ENCODE measurements around the gene COG5.
A peak's percentile ranks its signal among the peaks of the same experiment; 100 is the strongest.

The COG5 gene

DNA sequence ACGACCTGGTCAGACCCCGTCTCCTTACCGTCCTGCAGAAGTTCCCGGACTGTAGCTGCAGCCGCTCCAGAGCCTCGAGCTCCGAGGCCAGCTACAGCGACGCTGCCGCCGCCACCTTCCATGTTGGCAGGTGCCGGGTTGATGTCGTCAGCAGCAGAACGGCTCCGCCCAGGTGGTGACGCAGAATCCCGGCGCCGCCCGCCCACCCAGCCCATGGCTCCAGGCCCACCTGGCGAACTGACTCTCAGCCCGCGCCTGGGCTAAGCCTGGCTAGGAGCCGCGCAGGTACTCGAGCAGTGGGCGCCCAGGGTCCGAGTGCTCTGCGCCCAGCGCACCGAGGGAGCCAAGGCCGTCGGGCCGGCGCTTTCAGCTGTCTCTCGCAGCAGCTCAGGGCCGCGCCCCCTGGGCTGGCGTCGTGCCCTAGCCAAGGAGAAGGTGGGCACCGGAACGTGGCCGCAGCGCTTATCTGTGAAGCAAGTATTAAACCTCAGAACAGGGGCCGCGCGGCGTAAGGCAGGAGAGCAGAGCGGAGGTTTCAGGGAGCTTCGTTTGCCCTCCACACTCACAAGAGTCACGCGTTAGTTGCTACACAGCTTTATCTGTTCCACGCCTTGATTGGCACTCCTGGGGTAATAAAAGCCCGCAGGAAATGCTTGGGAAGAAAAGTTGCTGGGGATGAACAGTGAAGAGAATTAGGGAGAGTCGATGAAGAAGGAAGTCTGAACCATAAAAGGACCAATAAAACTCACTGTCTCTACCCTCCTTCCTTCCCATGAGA is at the start of gene COG5, which contains the start of gene DUS4L:
Gene COG5, minus strand, starts transcription at position 146 of the 778 bp plus-strand sequence. Its CDS starts 24 bp downstream, at position 122.
Gene DUS4L, plus strand, starts transcription at position 197 of the 778 bp plus-strand sequence. CDS start 3,100 bp downstream, outside the sequence.
- peak; percentile 79 for DNase-seq (ENCODE audit: low spot score)

- no peak for DNase-seq (ENCODE audit: low spot score)
Observed at GRCh38 chr7:107613439-107613838, 49.7 kb upstream of the COG5 start.

DNA sequence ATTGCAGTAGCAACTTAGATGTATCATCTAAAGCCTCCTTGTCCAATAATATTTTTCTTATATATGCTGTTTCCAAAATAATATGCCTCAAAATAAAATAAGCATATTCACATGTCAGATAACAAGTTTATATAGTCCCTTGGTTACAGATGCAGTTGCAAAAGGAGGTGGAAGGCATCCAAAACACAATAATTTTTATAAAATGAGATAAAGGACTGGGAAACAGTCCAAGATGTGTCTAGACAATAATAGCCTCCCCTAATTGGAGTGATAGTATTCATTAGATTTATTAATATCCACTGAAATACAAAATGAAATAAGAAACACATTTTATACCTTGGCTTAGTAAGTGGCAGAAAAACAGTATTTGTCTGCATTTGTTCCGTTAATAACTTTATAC is 46.6 kb upstream of the COG5 start:
- DNase-seq (ENCODE audit: low spot score), result no peak

DNA sequence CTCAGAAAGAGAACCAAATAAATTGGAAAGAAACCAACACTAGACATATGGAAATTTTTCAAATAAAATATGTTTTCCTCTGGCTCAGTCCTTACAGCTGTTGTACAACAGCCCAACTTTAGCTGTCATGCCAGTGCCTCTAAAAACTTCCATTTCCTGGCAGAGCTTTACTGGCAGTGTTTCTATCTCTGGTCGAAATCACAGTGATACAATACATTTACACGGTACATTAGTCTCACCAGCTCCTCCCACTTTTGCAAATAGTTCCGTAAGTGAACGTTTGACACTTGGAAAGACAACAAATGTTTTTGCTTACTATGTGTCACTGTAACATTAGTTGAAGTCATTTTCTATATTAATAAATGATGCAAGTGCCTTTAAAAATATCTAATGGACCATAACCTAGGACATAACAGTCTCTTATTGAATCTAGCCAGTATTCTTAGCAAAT is 46.1 kb upstream of the COG5 start:
- no peak for DNase-seq (ENCODE audit: low spot score)

DNA sequence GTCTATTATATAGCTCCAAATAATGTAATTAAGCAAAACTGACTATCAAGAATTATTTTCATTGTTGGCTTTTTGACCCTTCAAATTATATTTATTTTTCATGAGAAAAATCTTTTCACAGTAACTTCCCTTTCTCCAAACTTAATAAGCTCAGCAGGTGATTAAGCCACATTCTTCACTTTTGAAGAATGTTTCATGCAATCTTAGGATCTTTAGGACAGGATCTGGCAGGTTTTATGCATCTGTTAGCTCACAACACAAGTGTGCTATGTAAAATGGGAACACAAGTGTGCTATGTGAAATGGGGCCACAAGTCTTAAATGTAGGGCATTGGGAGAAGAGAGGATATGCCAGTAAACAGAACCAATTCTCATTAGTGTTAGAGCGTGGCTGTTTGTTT is 42.6 kb upstream of the COG5 start:
- DNase-seq (ENCODE audit: low spot score), result no peak

DNA sequence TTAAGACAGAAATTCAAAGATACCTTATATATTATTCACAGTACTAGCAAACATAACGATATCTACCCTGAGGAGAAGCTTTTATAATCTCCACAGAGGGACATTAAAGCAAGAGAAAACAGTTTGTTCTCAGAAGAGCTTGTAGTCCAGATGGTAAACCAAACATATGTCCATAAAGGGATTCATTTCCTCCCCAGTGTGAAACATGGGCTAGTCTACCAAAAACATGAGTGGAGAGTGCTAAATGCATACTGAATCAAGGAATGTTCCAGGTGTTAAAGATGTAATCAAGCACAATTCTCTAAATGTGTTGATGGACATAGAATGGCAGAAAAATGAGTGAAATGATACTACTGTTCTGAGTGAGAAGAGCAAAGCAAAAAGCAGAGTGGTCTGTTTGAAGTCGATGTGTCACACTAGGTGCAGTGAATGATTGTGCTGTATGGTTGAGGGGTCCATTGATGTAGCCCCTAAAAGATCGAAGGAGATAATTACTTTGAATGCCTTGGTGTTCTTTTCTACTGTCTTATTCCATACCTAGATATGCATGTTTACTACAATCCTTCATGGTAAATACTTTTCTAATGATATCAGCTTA is 41.6 kb upstream of the COG5 start:
- no peak for DNase-seq (ENCODE audit: low spot score)

DNA sequence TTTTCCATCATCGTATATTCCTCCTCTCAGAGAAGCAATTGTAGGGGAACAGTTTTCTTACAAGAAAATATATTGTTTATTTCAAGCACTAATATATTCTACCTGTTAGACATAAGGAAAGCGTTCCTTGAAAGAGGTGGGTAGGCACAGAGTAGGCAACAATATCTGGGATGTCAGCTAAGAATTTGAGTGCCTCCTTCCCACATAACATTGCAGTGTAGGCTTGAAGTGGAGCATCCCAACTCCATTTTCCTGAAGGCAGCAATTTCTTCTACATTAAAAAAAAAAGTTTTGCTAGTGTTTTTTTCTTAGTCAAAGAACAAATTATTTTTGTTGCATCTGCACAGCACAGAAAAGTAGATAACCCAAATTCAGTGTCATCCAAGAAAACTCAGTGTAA is 37.1 kb upstream of the COG5 start:
- DNase-seq (ENCODE audit: low spot score), result no peak

DNA sequence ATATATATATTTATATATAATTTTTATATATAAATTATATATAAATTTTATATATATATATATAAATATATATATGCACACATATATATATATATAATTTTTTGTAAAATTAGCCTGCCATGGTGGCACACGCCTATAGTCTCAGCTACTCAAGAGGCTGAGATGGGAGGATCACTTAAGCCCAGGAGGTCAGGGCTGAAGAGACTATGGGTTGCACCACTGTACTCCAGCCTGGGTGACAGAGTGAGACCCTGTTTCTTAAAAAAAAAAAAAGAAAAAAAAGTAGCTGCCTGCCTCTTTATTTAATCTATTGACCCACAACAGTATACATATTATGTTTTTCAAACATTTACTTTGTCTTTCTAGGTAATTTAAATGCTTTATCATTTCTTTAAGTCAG is 35.5 kb upstream of the COG5 start:
- no peak for DNase-seq (ENCODE audit: low spot score)

GRCh38 chr7:107597953-107598352 is 34.2 kb upstream of the COG5 start:
- DNase-seq (ENCODE audit: low spot score), result no peak

DNA sequence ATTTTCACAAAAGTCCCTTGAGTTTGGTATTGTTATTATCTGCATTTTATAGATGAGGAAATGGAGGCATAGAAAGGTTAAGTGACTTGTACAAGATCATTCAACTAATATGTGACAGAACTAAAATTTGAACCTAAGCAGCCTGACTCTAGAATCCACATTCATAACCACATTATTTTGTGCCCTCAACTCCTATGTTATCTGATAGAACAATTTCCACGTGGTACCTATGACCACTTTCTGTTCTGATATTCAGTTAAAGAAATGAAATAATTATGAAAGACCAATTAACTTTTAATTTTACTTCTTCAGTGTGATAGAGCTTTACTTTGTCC is 33.8 kb upstream of the COG5 start:
- DNase-seq (ENCODE audit: low spot score), result no peak

- no peak for DNase-seq (ENCODE audit: low spot score)
Observed at GRCh38 chr7:107596881-107597581, 33.3 kb upstream of the COG5 start.

DNA sequence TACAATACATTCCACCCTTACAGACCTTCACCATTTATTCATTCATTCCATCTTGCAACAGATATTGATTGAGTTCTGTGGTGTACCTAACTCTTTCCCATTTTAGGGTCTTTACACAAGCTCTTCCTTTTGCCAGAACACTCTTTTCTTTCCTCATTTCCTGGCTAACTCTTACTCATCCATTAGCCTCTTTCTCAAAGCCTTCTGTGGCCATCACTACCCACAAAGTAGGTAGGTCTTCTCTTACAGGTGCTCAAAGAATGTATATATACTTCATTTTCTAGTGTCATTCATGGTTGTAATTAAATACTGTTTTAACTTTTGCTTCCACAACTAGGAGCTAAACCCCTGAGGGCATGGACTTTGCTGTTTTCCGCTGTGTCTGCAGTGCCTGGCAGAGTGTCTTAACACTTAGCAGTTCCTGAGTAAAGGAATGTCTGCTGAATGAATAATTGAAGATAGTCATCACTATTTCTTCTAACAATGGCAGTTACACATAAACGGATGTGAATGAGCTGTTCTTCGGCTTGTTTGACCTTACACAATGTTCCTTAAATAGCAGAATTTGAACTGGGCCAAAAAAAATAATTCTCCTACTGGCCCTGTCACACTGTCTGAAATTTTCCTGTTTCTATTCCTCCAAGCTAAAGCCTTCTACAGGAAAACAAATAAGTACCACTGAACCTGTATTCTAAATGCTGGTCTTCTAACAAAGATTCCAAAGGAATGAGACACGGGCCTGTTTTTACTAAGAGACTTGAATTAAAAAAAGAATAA is 31.4 kb upstream of the COG5 start:
- peak; percentile 47 for DNase-seq (ENCODE audit: low spot score)

GRCh38 chr7:107593025-107593410 is 29.3 kb upstream of the COG5 start:
- DNase-seq (ENCODE audit: low spot score), result no peak

GRCh38 chr7:107592361-107593024 is 28.8 kb upstream of the COG5 start:
- DNase-seq (ENCODE audit: low spot score), result no peak

DNA sequence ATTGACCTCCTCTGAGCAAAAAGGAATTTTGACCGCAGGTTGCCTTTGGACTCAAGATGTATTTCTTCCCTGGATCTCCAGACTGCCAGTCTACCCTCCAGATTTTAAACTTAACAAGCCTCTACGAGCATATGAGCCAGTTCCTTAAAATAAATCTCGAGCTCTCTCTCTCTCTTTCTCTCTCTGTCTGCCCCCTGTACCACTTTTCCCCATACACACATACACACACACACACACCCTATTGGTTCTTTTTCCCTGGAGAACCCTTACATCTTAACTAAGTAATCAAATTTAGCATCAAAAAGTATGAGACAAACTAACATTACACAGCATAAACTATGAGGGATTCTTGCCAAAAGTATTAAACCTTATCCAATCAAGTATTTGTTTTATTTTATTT is 27.7 kb upstream of the COG5 start:
- DNase-seq (ENCODE audit: low spot score), result peak; percentile 9

GRCh38 chr7:107588529-107589130 is 24.9 kb upstream of the COG5 start:
- no peak for DNase-seq (ENCODE audit: low spot score)

- DNase-seq (ENCODE audit: low spot score), result no peak
Observed at GRCh38 chr7:107584716-107585115, 21.0 kb upstream of the COG5 start.

DNA sequence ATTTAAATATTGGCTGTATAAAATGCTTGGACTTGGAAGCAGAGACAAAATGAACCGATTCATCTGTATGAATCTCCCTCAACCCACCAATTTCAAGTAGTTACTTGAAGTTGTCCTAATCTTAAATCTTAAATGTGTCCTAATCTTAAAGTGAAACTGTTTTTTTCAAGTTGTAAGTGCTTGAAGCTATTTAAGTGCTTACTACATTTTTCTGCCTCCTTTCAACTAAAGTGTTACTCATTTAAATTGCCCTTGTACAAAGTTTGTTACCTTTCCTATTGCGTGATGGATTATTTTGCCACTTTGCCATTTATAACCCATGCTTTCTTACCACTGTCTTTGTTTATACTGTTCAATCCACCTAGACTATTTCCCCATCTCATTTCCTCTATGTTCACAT is 19.2 kb upstream of the COG5 start:
- DNase-seq (ENCODE audit: low spot score), result no peak

- no peak for DNase-seq (ENCODE audit: low spot score)
Observed at GRCh38 chr7:107581387-107582013, 17.8 kb upstream of the COG5 start.

DNA sequence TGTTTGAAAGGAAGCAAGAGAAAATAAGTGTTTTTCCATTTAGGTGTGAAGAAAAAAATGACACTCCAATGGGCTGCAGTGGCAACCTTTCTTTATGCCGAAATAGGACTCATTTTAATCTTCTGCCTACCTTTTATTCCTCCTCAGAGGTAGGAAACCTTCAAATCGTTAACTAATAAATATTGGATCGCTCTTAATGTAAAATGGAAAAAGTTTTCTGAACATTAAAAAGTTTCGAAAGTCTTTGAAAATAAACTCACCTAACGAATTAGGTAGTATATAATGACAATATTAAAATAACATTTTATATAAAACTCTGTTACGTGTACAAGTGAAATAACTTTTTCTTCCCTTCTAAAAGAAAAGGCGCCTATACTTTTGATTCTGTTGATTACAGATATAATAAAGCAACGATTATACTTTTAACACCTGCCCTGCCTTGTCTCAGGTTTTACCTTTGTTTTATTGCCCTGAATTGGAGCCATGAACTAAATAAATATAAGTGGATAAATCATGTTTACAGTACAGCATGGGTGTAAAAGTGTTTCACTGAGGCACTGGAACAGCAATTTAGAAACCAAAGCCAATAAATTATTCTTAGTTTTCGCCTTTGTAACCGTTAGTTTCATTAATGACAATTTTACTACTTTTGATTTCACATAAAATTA is 17.1 kb upstream of the COG5 start:
- DNase-seq (ENCODE audit: low spot score), result no peak
